SK-N-SH treated with all-trans-retinoic acid at 6 μM for 48 hours (cell line): ENCODE data around the gene HTT.
"Not testable (repeated sequence)": the region's sequence is repeated elsewhere in the genome, so short reads cannot be mapped to it uniquely, and the experiment has no call there.

Source experiments
- ATAC-seq: fragments of 200-7000 bp; cut with Tn5 transposase; 3 replicates; pipeline ENCODE4 v1.9.1; 2020; ENCODE audit warnings: mild to moderate bottlenecking, moderate library complexity
- ARNTL ChIP-seq: fragments of 450-650 bp; formaldehyde crosslinking; IDR thresholded peaks from 2 replicates; pipeline ENCODE4 v1.5.0; 2020; ENCODE audit warnings: low read depth, mild to moderate bottlenecking, moderate library complexity, borderline replicate concordance
- BACH2 ChIP-seq: fragments of 250-450 bp; sonication (Bioruptor Pico); IDR thresholded peaks from 2 replicates; pipeline ENCODE4 v1.9.0; 2021; ENCODE audit warnings: mild to moderate bottlenecking, borderline replicate concordance
- CSDC2 ChIP-seq: fragments of 250-450 bp; sonication (Bioruptor Pico); IDR thresholded peaks from 2 replicates; pipeline ENCODE4 v1.5.0; 2020; ENCODE audit warnings: mild to moderate bottlenecking, moderate library complexity
- ESRRG ChIP-seq: fragments of 250-450 bp; sonication (Bioruptor Pico); IDR thresholded peaks from 2 replicates; pipeline ENCODE4 v1.6.1; 2021; ENCODE audit warnings: mild to moderate bottlenecking
- OSR1 ChIP-seq: fragments of 250-450 bp; sonication (Bioruptor Pico); IDR thresholded peaks from 2 replicates; pipeline ENCODE4 v1.8.0; 2022; ENCODE audit warnings: moderate library complexity, mild to moderate bottlenecking, inconsistent platforms
- PPARA ChIP-seq: fragments of 250-450 bp; sonication (Bioruptor Pico); IDR thresholded peaks from 2 replicates; pipeline ENCODE4 v1.5.0; 2020; ENCODE audit warnings: mild to moderate bottlenecking, borderline replicate concordance
- RARB ChIP-seq: fragments of 250-450 bp; sonication (Bioruptor Pico); IDR thresholded peaks from 2 replicates; pipeline ENCODE4 v1.8.0; 2021; ENCODE audit warnings: mild to moderate bottlenecking, moderate library complexity
- SNAI2 ChIP-seq: fragments of 250-450 bp; sonication (Bioruptor Pico); IDR thresholded peaks from 2 replicates; pipeline ENCODE4 v1.5.0; 2020; ENCODE audit warnings: mild to moderate bottlenecking, moderate library complexity
- TCF4 ChIP-seq: fragments of 250-450 bp; sonication (Bioruptor Pico); IDR thresholded peaks from 2 replicates; pipeline ENCODE4 v1.8.0; 2021; ENCODE audit warnings: mild to moderate bottlenecking, moderate library complexity, borderline replicate concordance
- TOX ChIP-seq: fragments of 250-450 bp; sonication (Bioruptor Pico); IDR thresholded peaks from 2 replicates; pipeline ENCODE4 v1.8.0; 2021; ENCODE audit warnings: mild to moderate bottlenecking, moderate library complexity, borderline replicate concordance
- ZC3H10 ChIP-seq: fragments of 250-450 bp; sonication (Bioruptor Pico); IDR thresholded peaks from 2 replicates; pipeline ENCODE4 v1.5.1; 2021; ENCODE audit warnings: mild to moderate bottlenecking, moderate library complexity
- ZFP3 ChIP-seq: fragments of 250-450 bp; sonication (Bioruptor Pico); IDR thresholded peaks from 2 replicates; pipeline ENCODE4 v1.5.0; 2020; ENCODE audit warnings: mild to moderate bottlenecking, moderate library complexity
- ZFP30 ChIP-seq: fragments of 450-650 bp; formaldehyde crosslinking; IDR thresholded peaks from 2 replicates; pipeline ENCODE4 v1.5.0; 2022; ENCODE audit warnings: mild to moderate bottlenecking, moderate library complexity
- ZNF8 ChIP-seq: fragments of 450-650 bp; formaldehyde crosslinking; IDR thresholded peaks from 2 replicates; pipeline ENCODE4 v1.5.0; 2020; ENCODE audit warnings: mild to moderate bottlenecking, moderate library complexity
- TF ChIP-seq, protein P1 (sequence below): fragments of 250-450 bp; sonication (Bioruptor Pico); IDR thresholded peaks from 2 replicates; pipeline ENCODE4 v1.8.0; 2020; ENCODE audit warnings: mild to moderate bottlenecking, moderate library complexity, borderline replicate concordance
- TF ChIP-seq, protein P2 (sequence below): fragments of 250-450 bp; sonication (Bioruptor Pico); IDR thresholded peaks from 2 replicates; pipeline ENCODE4 v1.5.1; 2020; ENCODE audit warnings: low read depth, mild to moderate bottlenecking, moderate library complexity
- TF ChIP-seq, protein P3 (sequence below): fragments of 250-450 bp; sonication (Bioruptor Pico); IDR thresholded peaks from 2 replicates; pipeline ENCODE4 v1.5.1; 2021; ENCODE audit warnings: mild to moderate bottlenecking, moderate library complexity

The HTT gene

DNA sequence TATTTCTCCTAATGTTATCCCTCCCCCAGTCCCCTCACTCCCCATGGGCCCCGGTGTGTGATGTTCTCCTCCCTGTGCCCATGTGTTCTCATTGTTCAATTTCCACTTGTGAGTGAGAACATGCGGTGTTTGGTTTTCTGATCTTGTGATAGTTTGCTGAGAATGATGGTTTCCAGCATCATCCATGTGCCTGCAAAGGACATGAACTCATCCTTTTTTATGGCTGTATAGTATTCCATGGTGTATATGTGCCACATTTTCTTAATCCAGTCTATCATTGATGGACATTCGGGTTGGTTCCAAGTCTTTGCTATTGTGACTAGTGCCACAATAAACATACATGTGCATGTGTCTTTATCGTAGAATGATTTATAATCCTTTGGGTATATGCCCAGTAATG is 86.6 kb downstream of the HTT start:
- ATAC-seq = not testable (repeated sequence)
- 0 out of 2 replicates have a peak, but pooled peaks have one; percentile 37 for TF ChIP-seq ZNF8 (CRISPR knock-in tag)

DNA sequence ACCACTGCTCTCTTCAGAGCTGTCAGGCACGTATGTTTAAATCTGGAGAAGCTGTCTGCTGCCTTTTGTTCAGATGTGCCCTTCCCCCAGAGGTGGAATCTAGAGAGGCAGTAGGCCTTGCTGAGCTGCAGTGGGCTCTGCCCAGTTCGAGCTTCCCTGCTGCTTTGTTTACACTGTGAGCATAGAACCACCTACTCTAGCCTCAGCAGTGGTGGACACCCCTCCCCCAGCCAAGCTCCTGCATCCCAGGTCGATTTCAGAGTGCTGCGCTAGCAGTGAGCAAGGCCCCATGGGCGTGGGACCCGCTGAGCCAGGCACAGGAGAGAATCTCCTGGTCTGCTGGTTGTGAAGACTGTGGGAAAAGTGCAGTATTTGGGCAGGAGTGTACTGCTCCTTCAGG is 92.0 kb downstream of the HTT start:
- not testable (repeated sequence) for ATAC-seq

DNA sequence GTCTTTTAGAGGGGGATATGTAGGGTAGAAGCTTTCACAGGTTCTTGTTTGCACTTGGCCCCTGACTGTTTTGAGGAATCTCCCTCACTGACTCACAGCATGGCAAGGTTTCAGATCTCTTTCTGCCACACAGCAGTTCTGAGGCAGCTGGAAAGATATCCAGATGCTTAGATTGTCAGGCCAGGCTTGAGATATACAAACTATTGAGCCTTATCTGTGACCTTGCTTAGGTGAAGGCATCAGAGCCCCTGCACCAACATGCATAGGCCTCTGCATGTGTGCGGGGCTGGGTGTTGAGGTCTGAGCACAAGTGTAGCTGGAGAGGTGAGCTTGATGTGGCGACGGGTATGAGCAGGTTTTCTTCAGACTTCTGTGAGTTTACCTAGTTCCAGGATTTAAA is 93.5 kb downstream of the HTT start:
- TF ChIP-seq ZFP3 (no peak), PPARA (CRISPR knock-in tag) (no peak), TCF4 (CRISPR knock-in tag) (no peak)
- ATAC-seq = no peak

DNA sequence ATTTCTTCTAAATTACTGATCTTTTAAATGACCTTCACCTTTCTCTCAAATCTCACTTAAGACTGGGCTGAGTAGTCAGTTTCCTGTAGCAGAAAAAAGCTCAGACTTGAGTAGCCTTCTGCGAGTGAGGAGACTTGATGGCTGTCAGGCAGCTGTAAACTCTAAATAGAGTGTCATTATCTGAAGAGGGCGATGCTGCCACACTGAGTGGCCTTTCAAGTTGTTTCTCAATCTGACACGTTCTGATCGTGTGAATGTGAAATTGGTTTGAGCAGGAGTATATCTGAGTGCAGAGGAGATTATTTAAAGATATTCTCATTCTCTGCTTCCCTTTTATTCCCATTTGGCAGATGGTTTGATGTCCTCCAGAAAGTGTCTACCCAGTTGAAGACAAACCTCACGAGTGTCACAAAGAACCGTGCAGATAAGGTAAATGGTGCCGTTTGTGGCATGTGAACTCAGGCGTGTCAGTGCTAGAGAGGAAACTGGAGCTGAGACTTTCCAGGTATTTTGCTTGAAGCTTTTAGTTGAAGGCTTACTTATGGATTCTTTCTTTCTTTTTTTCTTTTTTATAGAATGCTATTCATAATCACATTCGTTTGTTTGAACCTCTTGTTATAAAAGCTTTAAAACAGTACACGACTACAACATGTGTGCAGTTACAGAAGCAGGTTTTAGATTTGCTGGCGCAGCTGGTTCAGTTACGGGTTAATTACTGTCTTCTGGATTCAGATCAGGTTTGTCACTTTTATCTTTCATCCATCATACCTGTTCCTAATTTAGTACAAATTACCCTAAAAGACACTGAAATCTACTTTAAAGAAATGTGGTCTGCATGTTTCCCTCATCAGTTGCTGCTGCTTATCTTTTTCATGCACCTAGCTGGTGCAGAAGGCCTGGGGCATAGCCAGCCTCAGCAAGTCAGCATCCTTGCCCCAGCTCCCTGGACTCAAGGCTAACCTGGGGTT is 100.2 kb downstream of the HTT start:
- no peak for TF ChIP-seq TCF4 (CRISPR knock-in tag)
- TF ChIP-seq, protein P1, sequence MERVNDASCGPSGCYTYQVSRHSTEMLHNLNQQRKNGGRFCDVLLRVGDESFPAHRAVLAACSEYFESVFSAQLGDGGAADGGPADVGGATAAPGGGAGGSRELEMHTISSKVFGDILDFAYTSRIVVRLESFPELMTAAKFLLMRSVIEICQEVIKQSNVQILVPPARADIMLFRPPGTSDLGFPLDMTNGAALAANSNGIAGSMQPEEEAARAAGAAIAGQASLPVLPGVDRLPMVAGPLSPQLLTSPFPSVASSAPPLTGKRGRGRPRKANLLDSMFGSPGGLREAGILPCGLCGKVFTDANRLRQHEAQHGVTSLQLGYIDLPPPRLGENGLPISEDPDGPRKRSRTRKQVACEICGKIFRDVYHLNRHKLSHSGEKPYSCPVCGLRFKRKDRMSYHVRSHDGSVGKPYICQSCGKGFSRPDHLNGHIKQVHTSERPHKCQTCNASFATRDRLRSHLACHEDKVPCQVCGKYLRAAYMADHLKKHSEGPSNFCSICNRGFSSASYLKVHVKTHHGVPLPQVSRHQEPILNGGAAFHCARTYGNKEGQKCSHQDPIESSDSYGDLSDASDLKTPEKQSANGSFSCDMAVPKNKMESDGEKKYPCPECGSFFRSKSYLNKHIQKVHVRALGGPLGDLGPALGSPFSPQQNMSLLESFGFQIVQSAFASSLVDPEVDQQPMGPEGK (CRISPR knock-in tag) = no peak
- no peak for TF ChIP-seq TOX (CRISPR knock-in tag)
- TF ChIP-seq BACH2 (CRISPR knock-in tag) = no peak
- no peak for TF ChIP-seq SNAI2 (CRISPR knock-in tag)
- TF ChIP-seq, protein P2, sequence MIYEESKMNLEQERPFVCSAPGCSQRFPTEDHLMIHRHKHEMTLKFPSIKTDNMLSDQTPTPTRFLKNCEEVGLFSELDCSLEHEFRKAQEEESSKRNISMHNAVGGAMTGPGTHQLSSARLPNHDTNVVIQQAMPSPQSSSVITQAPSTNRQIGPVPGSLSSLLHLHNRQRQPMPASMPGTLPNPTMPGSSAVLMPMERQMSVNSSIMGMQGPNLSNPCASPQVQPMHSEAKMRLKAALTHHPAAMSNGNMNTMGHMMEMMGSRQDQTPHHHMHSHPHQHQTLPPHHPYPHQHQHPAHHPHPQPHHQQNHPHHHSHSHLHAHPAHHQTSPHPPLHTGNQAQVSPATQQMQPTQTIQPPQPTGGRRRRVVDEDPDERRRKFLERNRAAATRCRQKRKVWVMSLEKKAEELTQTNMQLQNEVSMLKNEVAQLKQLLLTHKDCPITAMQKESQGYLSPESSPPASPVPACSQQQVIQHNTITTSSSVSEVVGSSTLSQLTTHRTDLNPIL (CRISPR knock-in tag) = no peak
- TF ChIP-seq ZC3H10 (CRISPR knock-in tag) = no peak
- no peak for TF ChIP-seq ZFP3
- ATAC-seq = no peak

DNA sequence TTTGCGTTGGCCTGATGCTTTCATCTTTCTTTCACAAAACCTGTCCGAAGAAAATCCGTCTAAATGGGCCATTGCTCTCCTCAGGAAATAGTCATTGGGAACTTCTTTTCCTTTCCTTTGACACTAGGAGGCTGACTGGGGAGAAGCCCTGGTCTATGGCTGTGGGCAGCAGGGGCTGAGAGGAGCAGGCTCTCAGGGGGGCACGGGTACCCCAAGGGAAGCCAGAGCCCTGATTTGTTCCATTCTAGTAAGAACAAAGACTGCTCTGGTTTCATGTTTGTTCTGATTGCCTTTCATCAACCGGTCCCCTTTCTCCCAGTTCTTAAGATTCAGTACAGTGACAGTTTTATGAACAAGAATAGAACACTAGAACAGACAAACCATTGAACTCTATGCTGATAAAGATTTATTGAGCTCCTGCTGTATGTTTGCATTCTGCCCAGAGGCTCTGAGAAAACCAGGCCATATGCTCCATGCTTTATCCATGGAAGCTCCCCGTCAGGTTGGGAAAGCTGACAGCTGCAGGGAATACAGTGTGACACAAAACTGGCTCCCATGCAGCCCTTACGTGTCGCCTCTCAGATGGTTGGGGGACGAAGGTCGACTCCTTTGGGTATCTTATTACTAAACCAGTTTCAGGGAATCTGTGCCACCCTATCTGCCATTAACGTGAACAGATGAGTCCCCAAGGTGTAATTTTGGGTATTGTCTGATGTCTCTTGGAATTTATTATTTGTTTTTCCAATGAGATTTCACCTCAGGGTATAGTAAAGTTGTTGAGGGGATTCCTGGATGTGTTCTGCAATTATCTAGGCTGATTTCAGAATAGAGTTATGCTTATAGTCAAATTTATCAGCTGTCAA is 102.1 kb downstream of the HTT start:
- no peak for ATAC-seq
- TF ChIP-seq, protein P1 (CRISPR knock-in tag) = no peak
- TF ChIP-seq ZFP30 (CRISPR knock-in tag) (no peak), CSDC2 (CRISPR knock-in tag) (no peak), TCF4 (CRISPR knock-in tag) (no peak), TOX (CRISPR knock-in tag) (no peak), PPARA (CRISPR knock-in tag) (no peak), ESRRG (CRISPR knock-in tag) (no peak), RARB (no peak), ZC3H10 (CRISPR knock-in tag) (no peak), ARNTL (CRISPR knock-in tag) (no peak), SNAI2 (CRISPR knock-in tag) (no peak), ZNF8 (CRISPR knock-in tag) (no peak), OSR1 (no peak)
- TF ChIP-seq, protein P3, sequence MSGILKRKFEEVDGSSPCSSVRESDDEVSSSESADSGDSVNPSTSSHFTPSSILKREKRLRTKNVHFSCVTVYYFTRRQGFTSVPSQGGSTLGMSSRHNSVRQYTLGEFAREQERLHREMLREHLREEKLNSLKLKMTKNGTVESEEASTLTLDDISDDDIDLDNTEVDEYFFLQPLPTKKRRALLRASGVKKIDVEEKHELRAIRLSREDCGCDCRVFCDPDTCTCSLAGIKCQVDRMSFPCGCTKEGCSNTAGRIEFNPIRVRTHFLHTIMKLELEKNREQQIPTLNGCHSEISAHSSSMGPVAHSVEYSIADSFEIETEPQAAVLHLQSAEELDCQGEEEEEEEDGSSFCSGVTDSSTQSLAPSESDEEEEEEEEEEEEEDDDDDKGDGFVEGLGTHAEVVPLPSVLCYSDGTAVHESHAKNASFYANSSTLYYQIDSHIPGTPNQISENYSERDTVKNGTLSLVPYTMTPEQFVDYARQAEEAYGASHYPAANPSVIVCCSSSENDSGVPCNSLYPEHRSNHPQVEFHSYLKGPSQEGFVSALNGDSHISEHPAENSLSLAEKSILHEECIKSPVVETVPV (CRISPR knock-in tag) = no peak
- TF ChIP-seq, protein P2 (CRISPR knock-in tag) = no peak
- TF ChIP-seq, all 23 proteins: peak for 0
